ENCODE measurements around the gene SMARCC1.

SMARCC1 gene

DNA sequence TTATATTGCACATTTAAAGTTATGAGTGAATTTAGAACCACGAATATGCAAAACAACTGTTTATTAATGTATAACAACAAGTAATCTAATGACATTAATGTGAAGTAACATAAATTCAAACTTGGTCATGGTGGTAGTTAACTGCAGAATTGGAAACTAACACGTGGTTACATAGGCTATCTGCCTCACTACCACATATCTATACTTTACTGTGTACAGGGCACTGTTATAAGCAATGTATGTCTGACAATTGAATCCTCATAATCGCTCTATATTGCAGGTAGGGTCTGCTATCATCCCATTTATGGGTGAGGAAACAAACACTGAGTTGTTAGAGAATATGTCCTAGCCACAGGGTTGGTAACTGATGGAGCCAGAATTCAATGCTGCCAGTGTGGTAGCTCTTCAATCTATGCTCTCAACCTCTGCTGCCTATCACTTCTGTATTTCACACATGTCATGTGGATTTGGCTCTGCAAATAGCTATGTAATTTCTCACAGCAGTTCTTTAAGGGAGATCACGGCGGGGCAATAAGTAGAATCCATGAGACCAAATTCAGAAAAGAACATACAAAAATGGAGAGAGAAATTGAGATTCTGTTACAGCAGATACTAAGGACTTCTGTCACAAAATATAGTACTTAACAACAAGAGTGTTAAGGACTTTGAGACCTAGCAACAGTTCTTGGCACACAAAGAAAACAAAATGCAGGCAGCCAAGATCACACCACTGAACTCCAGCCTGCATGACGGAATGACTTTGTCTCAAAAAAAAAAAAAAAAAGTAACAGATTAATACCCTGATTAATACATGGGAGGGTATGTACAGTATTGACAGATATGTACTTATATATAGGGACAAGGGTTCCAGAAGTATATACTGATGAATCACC is 103.0 kb downstream of the SMARCC1 start:
- no peaks in the 10 kb centered on the region for H3K79me2 ChIP-seq (ENCODE audit: control insufficient read depth, insufficient read depth, low read length, poor library complexity)
- no CpG with 5 or more reads among the region's 6 CpGs for WGBS (ENCODE audit: extremely low coverage, insufficient coverage, insufficient read length)
- H3K4ac ChIP-seq (ENCODE audit: low read depth, low read length): no peak overlapping the region
- no peak overlapping the region for H2BK5ac ChIP-seq (ENCODE audit: low read depth, low read length, poor library complexity)
- no peak overlapping the region for H3K14ac ChIP-seq (ENCODE audit: low read length)
- H3K9ac ChIP-seq (ENCODE audit: low read length): no peak overlapping the region
- no peak overlapping the region for H4K91ac ChIP-seq (ENCODE audit: low read depth, low read length)
- H3K27me3 ChIP-seq (ENCODE audit: insufficient read depth, low read length): no peaks in the 10 kb centered on the region
- DNase-seq: no peak
- H3K9me3 ChIP-seq (ENCODE audit: insufficient read depth, low read depth, low read length): no peaks in the 10 kb centered on the region
- H2AFZ ChIP-seq (ENCODE audit: insufficient read depth, low read length, poor library complexity): no peak overlapping the region
- no peak overlapping the region for H3K4me3 ChIP-seq (ENCODE audit: low read depth, low read length)
- H3K36me3 ChIP-seq (ENCODE audit: control insufficient read depth in 1 of 2, insufficient read depth in 2 of 2, low read length in 2 of 2): peaks cover 23 to 39% of the 10 kb centered on the region in 2 experiments
- no peak overlapping the region for H2AK5ac ChIP-seq (ENCODE audit: low read length)
- H3K4me1 ChIP-seq (ENCODE audit: control insufficient read depth in 1 of 2, insufficient read depth in 2 of 2, low read length in 2 of 2): no peaks in the 10 kb centered on the region
- no peak overlapping the region for H3K4me2 ChIP-seq (ENCODE audit: low read length)
- H3K79me1 ChIP-seq (ENCODE audit: low read length): no peaks in the 10 kb centered on the region
- no peak overlapping the region for H3K23ac ChIP-seq (ENCODE audit: low read length)
- H3K27ac ChIP-seq (ENCODE audit: low read depth, low read length): no peak overlapping the region
- H3K18ac ChIP-seq (ENCODE audit: low read length): no peak overlapping the region
- H2BK12ac ChIP-seq (ENCODE audit: low read length): no peak overlapping the region
- no peak overlapping the region for H4K12ac ChIP-seq (ENCODE audit: low read depth, low read length)
- H4K8ac ChIP-seq (ENCODE audit: low read depth, low read length): no peak overlapping the region
- H2BK120ac ChIP-seq (ENCODE audit: insufficient read depth, low read length, poor library complexity): no peak overlapping the region

DNA sequence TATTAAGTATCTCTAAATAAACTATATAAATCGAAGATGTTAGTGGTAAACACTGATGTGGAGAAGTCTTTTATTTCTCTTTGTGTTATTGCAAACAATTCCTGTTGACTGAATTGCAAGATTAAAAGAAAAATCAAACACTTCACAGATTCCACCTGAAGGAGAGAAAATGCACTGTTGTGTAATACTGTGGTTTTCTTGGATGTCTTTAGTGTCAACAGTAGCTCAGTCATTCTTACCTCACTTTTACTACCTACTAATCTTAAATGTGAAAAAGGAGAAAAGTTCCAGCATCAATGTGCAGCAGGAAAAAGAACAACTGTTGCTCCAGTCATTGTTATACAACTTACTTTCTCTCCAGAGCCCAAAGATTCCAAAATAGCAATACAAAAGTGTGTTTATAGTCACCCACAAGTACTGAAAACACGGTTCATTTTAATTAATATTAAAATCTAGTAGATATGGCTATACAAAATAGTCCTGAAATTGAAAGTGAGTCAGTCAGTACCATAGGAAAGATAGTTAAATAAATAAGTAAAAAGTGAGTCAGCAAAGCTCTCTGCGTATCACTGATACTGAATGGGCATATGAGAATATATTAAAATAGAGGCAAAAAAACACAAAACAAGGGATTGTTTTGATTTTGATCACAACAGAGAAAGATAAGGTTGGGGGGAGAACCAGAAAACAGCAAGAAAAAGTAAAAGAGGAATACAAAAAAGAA is 112.5 kb downstream of the SMARCC1 start:
- Histone ChIP-seq H3K4me3 (ENCODE audit: low read depth, low read length) (no peak overlapping the region), H3K4ac (ENCODE audit: low read depth, low read length) (no peak overlapping the region), H4K12ac (ENCODE audit: low read depth, low read length) (no peak overlapping the region), H2BK120ac (ENCODE audit: insufficient read depth, low read length, poor library complexity) (no peak overlapping the region), H3K18ac (ENCODE audit: low read length) (no peak overlapping the region), H2BK12ac (ENCODE audit: low read length) (no peak overlapping the region), H3K79me1 (ENCODE audit: low read length) (no peaks in the 10 kb centered on the region), H3K4me1 (ENCODE audit: control insufficient read depth in 1 of 2, insufficient read depth in 2 of 2, low read length in 2 of 2) (no peaks in the 10 kb centered on the region), H3K9ac (ENCODE audit: low read length) (no peak overlapping the region), H2BK5ac (ENCODE audit: low read depth, low read length, poor library complexity) (no peak overlapping the region), H4K8ac (ENCODE audit: low read depth, low read length) (no peak overlapping the region), H4K91ac (ENCODE audit: low read depth, low read length) (no peak overlapping the region), H3K36me3 (ENCODE audit: control insufficient read depth in 1 of 2, insufficient read depth in 2 of 2, low read length in 2 of 2) (peaks cover 10 to 14% of the 10 kb centered on the region in 2 experiments), H3K14ac (ENCODE audit: low read length) (no peak overlapping the region), H3K79me2 (ENCODE audit: control insufficient read depth, insufficient read depth, low read length, poor library complexity) (no peaks in the 10 kb centered on the region), H2AK5ac (ENCODE audit: low read length) (no peak overlapping the region), H3K9me3 (ENCODE audit: insufficient read depth, low read depth, low read length) (no peaks in the 10 kb centered on the region), H3K27ac (ENCODE audit: low read depth, low read length) (no peak overlapping the region), H2AFZ (ENCODE audit: insufficient read depth, low read length, poor library complexity) (no peak overlapping the region), H3K4me2 (ENCODE audit: low read length) (no peak overlapping the region), H3K27me3 (ENCODE audit: insufficient read depth, low read length) (no peaks in the 10 kb centered on the region), H3K23ac (ENCODE audit: low read length) (no peak overlapping the region)
- peak in 1 of 2 donors; percentile 18 for DNase-seq
- no CpG with 5 or more reads among the region's 3 CpGs for whole genome bisulfite sequencing (ENCODE audit: extremely low coverage, insufficient coverage, insufficient read length)

DNA sequence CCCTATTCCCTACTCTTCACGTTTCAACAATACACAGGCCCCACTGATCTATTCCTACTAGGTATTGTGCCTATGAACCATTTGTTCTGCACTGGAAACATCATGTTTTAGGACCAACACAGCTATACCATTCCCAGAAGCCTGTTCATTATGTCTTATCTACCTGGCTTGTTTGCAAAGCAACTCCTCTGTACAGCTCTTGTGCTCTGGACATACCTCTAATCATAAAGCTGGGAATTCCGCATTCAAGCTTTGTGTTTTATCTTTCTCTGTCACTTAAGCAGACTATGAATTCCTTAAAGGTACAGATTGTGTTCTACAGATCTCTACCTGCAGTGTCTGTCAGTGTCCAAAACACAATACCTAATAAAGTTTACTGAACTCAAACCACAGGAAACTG is 115.6 kb downstream of the SMARCC1 start:
- Histone ChIP-seq H2AFZ (ENCODE audit: insufficient read depth, low read length, poor library complexity) (no peak overlapping the region), H3K4ac (ENCODE audit: low read depth, low read length) (no peak overlapping the region), H2BK120ac (ENCODE audit: insufficient read depth, low read length, poor library complexity) (no peak overlapping the region), H3K9ac (ENCODE audit: low read length) (no peak overlapping the region), H3K79me2 (ENCODE audit: control insufficient read depth, insufficient read depth, low read length, poor library complexity) (no peaks in the 10 kb centered on the region), H3K18ac (ENCODE audit: low read length) (no peak overlapping the region), H3K4me3 (ENCODE audit: low read depth, low read length) (no peak overlapping the region), H3K27ac (ENCODE audit: low read depth, low read length) (no peak overlapping the region), H4K8ac (ENCODE audit: low read depth, low read length) (no peak overlapping the region), H3K23ac (ENCODE audit: low read length) (no peak overlapping the region), H3K9me3 (ENCODE audit: insufficient read depth, low read depth, low read length) (no peaks in the 10 kb centered on the region), H2BK12ac (ENCODE audit: low read length) (no peak overlapping the region), H3K4me2 (ENCODE audit: low read length) (no peak overlapping the region), H4K91ac (ENCODE audit: low read depth, low read length) (no peak overlapping the region), H3K14ac (ENCODE audit: low read length) (no peak overlapping the region), H3K36me3 (ENCODE audit: control insufficient read depth in 1 of 2, insufficient read depth in 2 of 2, low read length in 2 of 2) (peaks cover 20 to 21% of the 10 kb centered on the region in 2 experiments), H2AK5ac (ENCODE audit: low read length) (no peak overlapping the region), H2BK5ac (ENCODE audit: low read depth, low read length, poor library complexity) (no peak overlapping the region), H4K12ac (ENCODE audit: low read depth, low read length) (no peak overlapping the region), H3K4me1 (ENCODE audit: control insufficient read depth in 1 of 2, insufficient read depth in 2 of 2, low read length in 2 of 2) (no peaks in the 10 kb centered on the region), H3K27me3 (ENCODE audit: insufficient read depth, low read length) (no peaks in the 10 kb centered on the region), H3K79me1 (ENCODE audit: low read length) (no peaks in the 10 kb centered on the region)
- DNase-seq: no peak
- no CpG with 5 or more reads among the region's 2 CpGs for WGBS (ENCODE audit: extremely low coverage, insufficient coverage, insufficient read length)

DNA sequence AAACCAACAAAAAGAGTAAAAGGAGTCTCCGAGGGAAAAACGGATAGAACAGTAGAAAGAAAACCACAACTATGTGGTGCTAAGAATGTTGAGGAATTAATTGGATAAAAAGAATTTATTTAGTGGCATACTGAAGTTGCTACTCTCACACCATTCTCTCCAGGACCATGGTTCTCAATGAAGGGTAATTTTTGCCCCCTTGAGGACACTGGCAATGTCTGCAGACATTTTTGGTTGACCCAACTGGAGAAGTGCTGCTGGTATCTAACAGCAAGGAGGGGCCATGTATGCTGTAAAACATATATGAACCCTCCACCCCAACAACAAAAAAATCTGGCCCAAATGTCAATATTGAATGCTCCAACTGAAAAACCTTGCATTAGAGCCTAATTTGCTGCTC is 117.2 kb downstream of the SMARCC1 start:
- no peak overlapping the region for H2AK5ac ChIP-seq (ENCODE audit: low read length)

More for the DNA sequence above, 117.2 kb downstream of the SMARCC1 start:
- no peaks in the 10 kb centered on the region for H3K27me3 ChIP-seq (ENCODE audit: insufficient read depth, low read length)
- H3K23ac ChIP-seq (ENCODE audit: low read length): no peak overlapping the region
- H3K36me3 ChIP-seq (ENCODE audit: control insufficient read depth in 1 of 2, insufficient read depth in 2 of 2, low read length in 2 of 2): peaks cover 16 to 17% of the 10 kb centered on the region in 2 experiments
- no peak overlapping the region for H4K8ac ChIP-seq (ENCODE audit: low read depth, low read length)
- peak in 1 of 2 donors; percentile 9 for DNase-seq
- H2BK5ac ChIP-seq (ENCODE audit: low read depth, low read length, poor library complexity): no peak overlapping the region
- no peak overlapping the region for H3K4ac ChIP-seq (ENCODE audit: low read depth, low read length)
- no peaks in the 10 kb centered on the region for H3K79me1 ChIP-seq (ENCODE audit: low read length)
- no peak overlapping the region for H2BK120ac ChIP-seq (ENCODE audit: insufficient read depth, low read length, poor library complexity)
- no peak overlapping the region for H2AFZ ChIP-seq (ENCODE audit: insufficient read depth, low read length, poor library complexity)
- H3K18ac ChIP-seq (ENCODE audit: low read length): no peak overlapping the region
- no peak overlapping the region for H3K9ac ChIP-seq (ENCODE audit: low read length)
- no peak overlapping the region for H2BK12ac ChIP-seq (ENCODE audit: low read length)
- H3K27ac ChIP-seq (ENCODE audit: low read depth, low read length): no peak overlapping the region
- H4K91ac ChIP-seq (ENCODE audit: low read depth, low read length): no peak overlapping the region
- no peak overlapping the region for H3K4me3 ChIP-seq (ENCODE audit: low read depth, low read length)
- H3K4me2 ChIP-seq (ENCODE audit: low read length): no peak overlapping the region
- H3K79me2 ChIP-seq (ENCODE audit: control insufficient read depth, insufficient read depth, low read length, poor library complexity): no peaks in the 10 kb centered on the region
- H3K14ac ChIP-seq (ENCODE audit: low read length): no peak overlapping the region
- no peak overlapping the region for H4K12ac ChIP-seq (ENCODE audit: low read depth, low read length)
- WGBS (ENCODE audit: extremely low coverage, insufficient coverage, insufficient read length): no CpG with 5 or more reads among the region's 2 CpGs
- H3K4me1 ChIP-seq (ENCODE audit: control insufficient read depth in 1 of 2, insufficient read depth in 2 of 2, low read length in 2 of 2): no peaks in the 10 kb centered on the region
- no peaks in the 10 kb centered on the region for H3K9me3 ChIP-seq (ENCODE audit: insufficient read depth, low read depth, low read length)

Measured in trophoblast cell (in vitro differentiated cells and primary cell).